HepG2 (cell line): ENCODE results near the gene ANXA6. TPM values are rescaled to one million over a fixed set of nuclear protein-coding genes. Genes with fewer than 3 reads are reported as not detected.

Experiments used
- ATRX ChIP-seq: sonication (generic); formaldehyde crosslinking; IDR thresholded peaks from 2 replicates; pipeline ENCODE4 v1.4.0; 2020; ENCODE audit warnings: missing genetic modification reagents, borderline replicate concordance
- BATF2 ChIP-seq: sonication (generic); formaldehyde crosslinking; IDR thresholded peaks from 2 replicates; pipeline ENCODE4 v1.8.0; 2022; ENCODE audit warnings: mild to moderate bottlenecking, missing genetic modification reagents, moderate library complexity
- CCAR2 ChIP-seq: fragments of 200-400 bp; formaldehyde crosslinking; optimal IDR thresholded peaks from 2 replicates; pipeline ENCODE3; 2018; ENCODE audit warnings: low read depth, mild to moderate bottlenecking, low read length, moderate library complexity
- NFATC3 ChIP-seq: sonication (generic); formaldehyde crosslinking; IDR thresholded peaks from 2 replicates; pipeline ENCODE4 v1.5.1; 2020; ENCODE audit warnings: mild to moderate bottlenecking, missing genetic modification reagents
- TCF7L2 ChIP-seq: IDR thresholded peaks from 2 replicates; pipeline ENCODE4 v1.6.1; 2011; ENCODE audit warnings: mild to moderate bottlenecking, low read depth, low read length, moderate library complexity
- ZNF646 ChIP-seq: sonication (generic); formaldehyde crosslinking; IDR thresholded peaks from 2 replicates; pipeline ENCODE4 v1.9.0; 2021; ENCODE audit warnings: mild to moderate bottlenecking, missing genetic modification reagents
- polyA plus RNA-seq, 8 experiments: library from polyadenylated mRNA; depleted of rRNA in 3 of 8; stranded (reverse) in 7 of 8; unstranded in 1 of 8; fragments of >200 nt; fragmentation: Illumina TruSeq in 4 of 8; extraction: Trizol in 4 of 8; gene quantifications; 2 replicates each; pipeline versions ENCODE4 v1.2.1 to v1.2.3, GENCODE V29; 2011 to 2016; ENCODE audit warnings: low read depth in 4 of 8, missing spikeins in 1 of 8, mixed read lengths in 1 of 8; ENCODE audit not compliant: insufficient read depth in 1 of 8
- total RNA-seq, 5 experiments: library from RNA; depleted of rRNA; stranded (reverse); fragments of >200 nt; fragmentation: Illumina TruSeq; extraction: Trizol; gene quantifications; 2 replicates each; pipeline ENCODE4 v1.2.3, GENCODE V29; 2016; ENCODE audit warnings: low read depth in 1 of 5
- TF ChIP-seq, protein P1 (sequence below): sonication (generic); formaldehyde crosslinking; IDR thresholded peaks from 2 replicates; pipeline ENCODE4 v1.4.0; 2020; ENCODE audit warnings: missing genetic modification reagents
- TF ChIP-seq, protein P2 (sequence below), 2 experiments: fragments of 450-650 bp in 1 of 2; sonication (generic) in 1 of 2; formaldehyde crosslinking; IDR thresholded peaks; 2 replicates each; pipeline versions ENCODE4 v1.5.0 to v1.8.0; 2020 to 2022; ENCODE audit warnings: mild to moderate bottlenecking in 1 of 2, missing genetic modification reagents in 1 of 2
- TF ChIP-seq, protein P3 (sequence below): conservative IDR thresholded peaks from 2 replicates; pipeline ENCODE4 v1.6.1; 2018; ENCODE audit warnings: missing genetic modification reagents
- TF ChIP-seq, protein P4 (sequence below): sonication (generic); formaldehyde crosslinking; IDR thresholded peaks from 2 replicates; pipeline ENCODE4 v1.8.1; 2023; ENCODE audit warnings: missing genetic modification reagents, inconsistent platforms, borderline replicate concordance

The ANXA6 gene
- total and polyA plus RNA-seq, 2 of the 13 experiments (the other 11 are each of a cell fraction or from before 2014, with no cell fraction given): 103 to 125 TPM

DNA sequence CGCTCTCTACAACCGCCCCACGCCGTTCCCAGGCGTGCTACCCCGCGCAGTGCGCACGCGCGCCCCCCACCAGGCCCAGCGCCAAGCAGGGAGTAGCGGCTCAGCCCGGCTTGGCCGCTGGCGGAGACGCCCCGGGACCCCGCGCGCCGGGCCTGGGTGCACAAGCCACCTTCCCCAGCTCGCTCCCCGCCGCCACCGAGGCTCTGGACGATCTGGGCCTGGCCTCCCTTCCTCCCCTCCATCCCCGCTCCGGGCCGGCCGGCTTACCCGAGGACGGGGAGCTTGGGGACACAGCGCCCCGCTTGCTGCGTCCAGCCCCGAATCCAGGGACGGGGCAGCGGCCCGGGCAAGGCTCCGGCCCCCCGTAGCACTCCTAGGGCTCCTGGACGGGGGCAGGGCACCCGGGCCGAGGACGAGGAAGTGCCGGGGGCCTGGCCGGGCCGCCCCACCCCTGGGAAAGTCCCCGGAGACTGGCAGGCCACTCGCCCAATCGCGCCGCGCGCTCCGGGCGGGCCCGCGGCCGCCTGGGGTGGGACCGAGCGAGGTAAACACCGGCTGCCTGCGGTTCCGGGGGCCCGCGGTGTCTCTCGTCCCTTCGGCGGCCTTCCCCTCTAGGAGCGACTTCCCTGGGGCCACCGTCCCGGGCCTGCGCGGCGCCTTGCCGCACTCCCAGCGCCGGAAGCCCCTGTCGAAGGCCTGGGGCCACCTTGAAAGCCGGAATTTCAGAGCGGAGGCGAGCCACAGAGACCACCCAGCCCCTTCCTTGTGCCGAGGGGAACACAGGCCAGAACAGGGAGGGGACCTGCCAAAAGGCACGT is 76.8 kb downstream of the ANXA6 start, which contains the start of gene TNIP1 (continued):
- TF ChIP-seq ZNF646 (CRISPR knock-in tag) (no peak), BATF2 (CRISPR knock-in tag) (no peak), NFATC3 (CRISPR knock-in tag) (no peak; the same call in 1 of the 2 replicates), ATRX (CRISPR knock-in tag) (no peak), TCF7L2 (no peak), CCAR2 (no peak)
- TF ChIP-seq, protein P1, sequence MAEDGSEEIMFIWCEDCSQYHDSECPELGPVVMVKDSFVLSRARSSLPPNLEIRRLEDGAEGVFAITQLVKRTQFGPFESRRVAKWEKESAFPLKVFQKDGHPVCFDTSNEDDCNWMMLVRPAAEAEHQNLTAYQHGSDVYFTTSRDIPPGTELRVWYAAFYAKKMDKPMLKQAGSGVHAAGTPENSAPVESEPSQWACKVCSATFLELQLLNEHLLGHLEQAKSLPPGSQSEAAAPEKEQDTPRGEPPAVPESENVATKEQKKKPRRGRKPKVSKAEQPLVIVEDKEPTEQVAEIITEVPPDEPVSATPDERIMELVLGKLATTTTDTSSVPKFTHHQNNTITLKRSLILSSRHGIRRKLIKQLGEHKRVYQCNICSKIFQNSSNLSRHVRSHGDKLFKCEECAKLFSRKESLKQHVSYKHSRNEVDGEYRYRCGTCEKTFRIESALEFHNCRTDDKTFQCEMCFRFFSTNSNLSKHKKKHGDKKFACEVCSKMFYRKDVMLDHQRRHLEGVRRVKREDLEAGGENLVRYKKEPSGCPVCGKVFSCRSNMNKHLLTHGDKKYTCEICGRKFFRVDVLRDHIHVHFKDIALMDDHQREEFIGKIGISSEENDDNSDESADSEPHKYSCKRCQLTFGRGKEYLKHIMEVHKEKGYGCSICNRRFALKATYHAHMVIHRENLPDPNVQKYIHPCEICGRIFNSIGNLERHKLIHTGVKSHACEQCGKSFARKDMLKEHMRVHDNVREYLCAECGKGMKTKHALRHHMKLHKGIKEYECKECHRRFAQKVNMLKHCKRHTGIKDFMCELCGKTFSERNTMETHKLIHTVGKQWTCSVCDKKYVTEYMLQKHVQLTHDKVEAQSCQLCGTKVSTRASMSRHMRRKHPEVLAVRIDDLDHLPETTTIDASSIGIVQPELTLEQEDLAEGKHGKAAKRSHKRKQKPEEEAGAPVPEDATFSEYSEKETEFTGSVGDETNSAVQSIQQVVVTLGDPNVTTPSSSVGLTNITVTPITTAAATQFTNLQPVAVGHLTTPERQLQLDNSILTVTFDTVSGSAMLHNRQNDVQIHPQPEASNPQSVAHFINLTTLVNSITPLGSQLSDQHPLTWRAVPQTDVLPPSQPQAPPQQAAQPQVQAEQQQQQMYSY (CRISPR knock-in tag): no peak
- TF ChIP-seq, protein P2, sequence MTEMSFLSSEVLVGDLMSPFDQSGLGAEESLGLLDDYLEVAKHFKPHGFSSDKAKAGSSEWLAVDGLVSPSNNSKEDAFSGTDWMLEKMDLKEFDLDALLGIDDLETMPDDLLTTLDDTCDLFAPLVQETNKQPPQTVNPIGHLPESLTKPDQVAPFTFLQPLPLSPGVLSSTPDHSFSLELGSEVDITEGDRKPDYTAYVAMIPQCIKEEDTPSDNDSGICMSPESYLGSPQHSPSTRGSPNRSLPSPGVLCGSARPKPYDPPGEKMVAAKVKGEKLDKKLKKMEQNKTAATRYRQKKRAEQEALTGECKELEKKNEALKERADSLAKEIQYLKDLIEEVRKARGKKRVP (CRISPR knock-in tag; IDR thresholded peaks at IDR 0.05): no peak
- TF ChIP-seq, protein P3, sequence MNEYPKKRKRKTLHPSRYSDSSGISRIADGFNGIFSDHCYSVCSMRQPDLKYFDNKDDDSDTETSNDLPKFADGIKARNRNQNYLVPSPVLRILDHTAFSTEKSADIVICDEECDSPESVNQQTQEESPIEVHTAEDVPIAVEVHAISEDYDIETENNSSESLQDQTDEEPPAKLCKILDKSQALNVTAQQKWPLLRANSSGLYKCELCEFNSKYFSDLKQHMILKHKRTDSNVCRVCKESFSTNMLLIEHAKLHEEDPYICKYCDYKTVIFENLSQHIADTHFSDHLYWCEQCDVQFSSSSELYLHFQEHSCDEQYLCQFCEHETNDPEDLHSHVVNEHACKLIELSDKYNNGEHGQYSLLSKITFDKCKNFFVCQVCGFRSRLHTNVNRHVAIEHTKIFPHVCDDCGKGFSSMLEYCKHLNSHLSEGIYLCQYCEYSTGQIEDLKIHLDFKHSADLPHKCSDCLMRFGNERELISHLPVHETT (CRISPR knock-in tag): 0 out of 2 replicates have a peak, but pooled peaks have one; percentile 3
- TF ChIP-seq, protein P4, sequence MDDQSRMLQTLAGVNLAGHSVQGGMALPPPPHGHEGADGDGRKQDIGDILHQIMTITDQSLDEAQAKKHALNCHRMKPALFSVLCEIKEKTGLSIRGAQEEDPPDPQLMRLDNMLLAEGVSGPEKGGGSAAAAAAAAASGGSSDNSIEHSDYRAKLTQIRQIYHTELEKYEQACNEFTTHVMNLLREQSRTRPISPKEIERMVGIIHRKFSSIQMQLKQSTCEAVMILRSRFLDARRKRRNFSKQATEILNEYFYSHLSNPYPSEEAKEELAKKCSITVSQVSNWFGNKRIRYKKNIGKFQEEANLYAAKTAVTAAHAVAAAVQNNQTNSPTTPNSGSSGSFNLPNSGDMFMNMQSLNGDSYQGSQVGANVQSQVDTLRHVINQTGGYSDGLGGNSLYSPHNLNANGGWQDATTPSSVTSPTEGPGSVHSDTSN (CRISPR knock-in tag): peak; percentile 90; the same call in 1 of the 2 replicates
